ENCODE results near the gene DYNC2H1.

GRCh38 chr11:103086461-103086860 is 22.8 kb upstream of the DYNC2H1 start:
- TF ChIP-seq, protein P1, sequence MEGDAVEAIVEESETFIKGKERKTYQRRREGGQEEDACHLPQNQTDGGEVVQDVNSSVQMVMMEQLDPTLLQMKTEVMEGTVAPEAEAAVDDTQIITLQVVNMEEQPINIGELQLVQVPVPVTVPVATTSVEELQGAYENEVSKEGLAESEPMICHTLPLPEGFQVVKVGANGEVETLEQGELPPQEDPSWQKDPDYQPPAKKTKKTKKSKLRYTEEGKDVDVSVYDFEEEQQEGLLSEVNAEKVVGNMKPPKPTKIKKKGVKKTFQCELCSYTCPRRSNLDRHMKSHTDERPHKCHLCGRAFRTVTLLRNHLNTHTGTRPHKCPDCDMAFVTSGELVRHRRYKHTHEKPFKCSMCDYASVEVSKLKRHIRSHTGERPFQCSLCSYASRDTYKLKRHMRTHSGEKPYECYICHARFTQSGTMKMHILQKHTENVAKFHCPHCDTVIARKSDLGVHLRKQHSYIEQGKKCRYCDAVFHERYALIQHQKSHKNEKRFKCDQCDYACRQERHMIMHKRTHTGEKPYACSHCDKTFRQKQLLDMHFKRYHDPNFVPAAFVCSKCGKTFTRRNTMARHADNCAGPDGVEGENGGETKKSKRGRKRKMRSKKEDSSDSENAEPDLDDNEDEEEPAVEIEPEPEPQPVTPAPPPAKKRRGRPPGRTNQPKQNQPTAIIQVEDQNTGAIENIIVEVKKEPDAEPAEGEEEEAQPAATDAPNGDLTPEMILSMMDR (tag by site-specific recombination; IDR thresholded peaks at IDR 0.05): no peak
- TF ChIP-seq YY1 (tag by site-specific recombination; IDR thresholded peaks at IDR 0.05): no peak
- no peak for TF ChIP-seq TCF7L2 (IDR thresholded peaks at IDR 0.05; ENCODE audit: borderline replicate concordance, low read depth, low read length)
- TF ChIP-seq ZNF311 (tag by site-specific recombination; IDR thresholded peaks at IDR 0.05; ENCODE audit: borderline replicate concordance): no peak
- no peak for TF ChIP-seq ZNF121 (tag by site-specific recombination; IDR thresholded peaks at IDR 0.05)
- no peak for TF ChIP-seq ZNF184 (tag by site-specific recombination; IDR thresholded peaks at IDR 0.05)
- TF ChIP-seq, protein P2, sequence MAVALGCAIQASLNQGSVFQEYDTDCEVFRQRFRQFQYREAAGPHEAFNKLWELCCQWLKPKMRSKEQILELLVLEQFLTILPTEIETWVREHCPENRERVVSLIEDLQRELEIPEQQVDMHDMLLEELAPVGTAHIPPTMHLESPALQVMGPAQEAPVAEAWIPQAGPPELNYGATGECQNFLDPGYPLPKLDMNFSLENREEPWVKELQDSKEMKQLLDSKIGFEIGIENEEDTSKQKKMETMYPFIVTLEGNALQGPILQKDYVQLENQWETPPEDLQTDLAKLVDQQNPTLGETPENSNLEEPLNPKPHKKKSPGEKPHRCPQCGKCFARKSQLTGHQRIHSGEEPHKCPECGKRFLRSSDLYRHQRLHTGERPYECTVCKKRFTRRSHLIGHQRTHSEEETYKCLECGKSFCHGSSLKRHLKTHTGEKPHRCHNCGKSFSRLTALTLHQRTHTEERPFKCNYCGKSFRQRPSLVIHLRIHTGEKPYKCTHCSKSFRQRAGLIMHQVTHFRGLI (tag by site-specific recombination; IDR thresholded peaks at IDR 0.05): no peak
- TF ChIP-seq ZNF660 (tag by site-specific recombination; IDR thresholded peaks at IDR 0.05): no peak
- TF ChIP-seq ZNF23 (tag by site-specific recombination; IDR thresholded peaks at IDR 0.05; ENCODE audit: borderline replicate concordance): no peak
